Measurements from ENCODE around the gene PLA2G4F. TPM values are rescaled to one million over a fixed set of nuclear protein-coding genes. Genes with fewer than 3 reads are reported as not detected.

The PLA2G4F gene
- total and polyA plus RNA-seq, 4 donors = 1.5 TPM; not detected in 3

- Histone ChIP-seq H3K9me3 (ENCODE audit: control insufficient read depth, low read length) (no peaks in the 10 kb centered on the region), H3K4me3 (ENCODE audit: low read length in 2 of 2) (no peak overlapping the region), H3K27ac (ENCODE audit: low read depth in 1 of 2, low read length in 2 of 2) (no peak overlapping the region), H3K27me3 (ENCODE audit: control insufficient read depth in 1 of 2, insufficient read depth in 2 of 2, low read length in 1 of 2) (no peaks in the 10 kb centered on the region), H3K4me1 (ENCODE audit: control insufficient read depth in 1 of 2, insufficient read depth in 2 of 2, low read length in 2 of 2) (no peaks in the 10 kb centered on the region), H3K36me3 (ENCODE audit: control insufficient read depth in 1 of 2, insufficient read depth in 2 of 2, low read length in 1 of 2) (peaks cover 9 to 10% of the 10 kb centered on the region in 2 donors)
- DNase-seq (no peak), ATAC-seq (ENCODE audit: low FRiP score) (no peak)
- intact Hi-C loops (cut with DNase I) = no loop called here
- 90 to 92% methylated on average over 5 of the region's 5 CpGs for WGBS, 2 donors
These were observed 16.0 kb upstream of the PLA2G4F start for GRCh38 chr15:42172475-42172874.

DNA sequence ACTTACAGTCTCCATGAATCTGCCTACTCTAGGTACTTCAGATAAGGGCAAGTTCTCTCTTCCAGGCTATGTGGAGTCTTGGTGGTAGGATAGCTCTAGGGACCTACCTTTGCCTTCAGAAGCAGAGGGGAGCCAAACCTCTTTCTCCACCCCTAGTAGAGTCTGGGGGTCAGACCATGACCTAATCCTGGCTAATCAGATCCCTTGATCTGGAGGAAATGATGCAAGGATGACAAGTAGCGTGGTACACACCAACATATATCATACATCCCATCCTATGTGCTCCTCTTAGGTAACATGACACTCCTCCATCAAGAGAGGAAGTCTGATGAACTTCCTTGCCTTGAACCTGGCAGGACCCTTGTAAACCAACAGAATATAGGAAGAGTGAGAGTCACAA is 15.4 kb upstream of the PLA2G4F start:
- Histone ChIP-seq H3K9me3 (ENCODE audit: control insufficient read depth, low read length) (no peaks in the 10 kb centered on the region), H3K4me3 (ENCODE audit: low read length in 2 of 2) (no peak overlapping the region), H3K36me3 (ENCODE audit: control insufficient read depth in 1 of 2, insufficient read depth in 2 of 2, low read length in 1 of 2) (peaks cover 11 to 17% of the 10 kb centered on the region in 2 donors), H3K27me3 (ENCODE audit: control insufficient read depth in 1 of 2, insufficient read depth in 2 of 2, low read length in 1 of 2) (no peaks in the 10 kb centered on the region), H3K27ac (ENCODE audit: low read depth in 1 of 2, low read length in 2 of 2) (no peak overlapping the region), H3K4me1 (ENCODE audit: control insufficient read depth in 1 of 2, insufficient read depth in 2 of 2, low read length in 2 of 2) (no peaks in the 10 kb centered on the region)
- ATAC-seq (ENCODE audit: low FRiP score) (no peak), DNase-seq (no peak)
- intact Hi-C loops (cut with DNase I) = no loop called here
- WGBS, 2 donors = 93 to 97% methylated on average over 1 of the region's 1 CpG

GRCh38 chr15:42171122-42171521 is 14.7 kb upstream of the PLA2G4F start:
- H3K4me3 ChIP-seq (ENCODE audit: low read length in 2 of 2) = no peak overlapping the region
- no peaks in the 10 kb centered on the region for H3K27me3 ChIP-seq (ENCODE audit: control insufficient read depth in 1 of 2, insufficient read depth in 2 of 2, low read length in 1 of 2)
- WGBS, 2 donors = 79 to 82% methylated on average over 1 of the region's 1 CpG
- H3K36me3 ChIP-seq (ENCODE audit: control insufficient read depth in 1 of 2, insufficient read depth in 2 of 2, low read length in 1 of 2) = peaks cover 11 to 19% of the 10 kb centered on the region in 2 donors
- no peaks in the 10 kb centered on the region for H3K4me1 ChIP-seq (ENCODE audit: control insufficient read depth in 1 of 2, insufficient read depth in 2 of 2, low read length in 2 of 2)
- intact Hi-C loops (cut with DNase I) = no loop called here
- H3K9me3 ChIP-seq (ENCODE audit: control insufficient read depth, low read length) = no peaks in the 10 kb centered on the region
- no peak for ATAC-seq (ENCODE audit: low FRiP score)
- no peak for DNase-seq
- no peak overlapping the region for H3K27ac ChIP-seq (ENCODE audit: low read depth in 1 of 2, low read length in 2 of 2)

DNA sequence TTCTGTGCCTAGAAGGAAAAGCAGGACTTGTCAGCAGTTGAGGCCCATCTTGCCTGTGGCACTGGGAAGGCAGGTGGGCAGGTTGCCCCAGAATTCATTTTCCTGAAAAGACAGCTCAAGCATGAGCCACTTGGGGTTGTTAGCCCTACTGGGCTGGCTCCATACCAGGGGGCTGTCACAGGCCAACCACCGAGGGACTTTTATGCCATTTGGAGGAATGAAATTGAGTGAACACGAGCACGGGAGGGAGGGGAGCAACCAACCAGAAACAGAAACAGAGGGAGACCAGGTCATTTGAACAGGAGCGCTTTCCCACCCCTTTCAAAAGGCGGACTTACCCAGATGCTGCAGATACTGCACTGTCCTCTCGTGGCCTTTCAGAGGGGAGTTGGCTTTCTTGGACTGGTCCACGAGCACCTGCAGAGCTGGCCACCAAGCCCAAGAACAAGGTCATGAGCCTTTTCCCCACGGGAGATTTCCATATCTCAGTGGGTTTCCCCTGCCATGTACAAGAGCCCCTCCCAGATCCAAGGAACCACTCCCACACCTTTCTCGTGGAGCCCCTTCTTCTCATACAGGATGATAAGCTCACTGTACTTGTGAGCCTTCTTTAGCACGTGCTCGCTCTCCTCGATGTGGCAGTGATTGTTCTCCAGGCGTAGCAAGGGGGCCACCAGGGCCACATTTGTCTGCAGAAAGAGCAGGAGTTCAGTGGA is 9.9 kb upstream of the PLA2G4F start:
- 88 to 92% methylated on average over 13 of the region's 13 CpGs for WGBS, 2 donors
- Histone ChIP-seq H3K36me3 (ENCODE audit: control insufficient read depth in 1 of 2, insufficient read depth in 2 of 2, low read length in 1 of 2) (peaks cover 14 to 27% of the 10 kb centered on the region in 2 donors), H3K27me3 (ENCODE audit: control insufficient read depth in 1 of 2, insufficient read depth in 2 of 2, low read length in 1 of 2) (no peaks in the 10 kb centered on the region), H3K27ac (ENCODE audit: low read depth in 1 of 2, low read length in 2 of 2) (no peak overlapping the region), H3K4me1 (ENCODE audit: control insufficient read depth in 1 of 2, insufficient read depth in 2 of 2, low read length in 2 of 2) (no peaks in the 10 kb centered on the region), H3K9me3 (ENCODE audit: control insufficient read depth, low read length) (no peaks in the 10 kb centered on the region), H3K4me3 (ENCODE audit: low read length in 2 of 2) (no peak overlapping the region)
- intact Hi-C loops (cut with DNase I) = no loop called here
- no peak for ATAC-seq (ENCODE audit: low FRiP score)
- DNase-seq = no peak

GRCh38 chr15:42165106-42165505 is 8.7 kb upstream of the PLA2G4F start:
- DNase-seq (no peak), ATAC-seq (ENCODE audit: low FRiP score) (no peak)
- H3K27ac ChIP-seq (ENCODE audit: low read depth in 1 of 2, low read length in 2 of 2) = no peak overlapping the region
- H3K4me3 ChIP-seq (ENCODE audit: low read length in 2 of 2) = no peak overlapping the region
- intact Hi-C loops (cut with DNase I) = no loop called here
- H3K9me3 ChIP-seq (ENCODE audit: control insufficient read depth, low read length) = no peaks in the 10 kb centered on the region
- WGBS, 2 donors = 90 to 93% methylated on average over 6 of the region's 6 CpGs
- H3K27me3 ChIP-seq (ENCODE audit: control insufficient read depth in 1 of 2, insufficient read depth in 2 of 2, low read length in 1 of 2) = no peaks in the 10 kb centered on the region
- no peaks in the 10 kb centered on the region for H3K4me1 ChIP-seq (ENCODE audit: control insufficient read depth in 1 of 2, insufficient read depth in 2 of 2, low read length in 2 of 2)
- peaks cover 12 to 32% of the 10 kb centered on the region in 2 donors for H3K36me3 ChIP-seq (ENCODE audit: control insufficient read depth in 1 of 2, insufficient read depth in 2 of 2, low read length in 1 of 2)

- intact Hi-C loops (cut with DNase I) = no loop called here
- Histone ChIP-seq H3K4me1 (ENCODE audit: control insufficient read depth in 1 of 2, insufficient read depth in 2 of 2, low read length in 2 of 2) (no peaks in the 10 kb centered on the region), H3K9me3 (ENCODE audit: control insufficient read depth, low read length) (no peaks in the 10 kb centered on the region), H3K36me3 (ENCODE audit: control insufficient read depth in 1 of 2, insufficient read depth in 2 of 2, low read length in 1 of 2) (peaks cover 14 to 36% of the 10 kb centered on the region in 2 donors), H3K27ac (ENCODE audit: low read depth in 1 of 2, low read length in 2 of 2) (no peak overlapping the region), H3K27me3 (ENCODE audit: control insufficient read depth in 1 of 2, insufficient read depth in 2 of 2, low read length in 1 of 2) (no peaks in the 10 kb centered on the region), H3K4me3 (ENCODE audit: low read length in 2 of 2) (no peak overlapping the region)
- WGBS, 2 donors = 80 to 85% methylated on average over 4 of the region's 4 CpGs
- DNase-seq (no peak), ATAC-seq (ENCODE audit: low FRiP score) (no peak)
These were observed 7.6 kb upstream of the PLA2G4F start for GRCh38 chr15:42163947-42164550.

DNA sequence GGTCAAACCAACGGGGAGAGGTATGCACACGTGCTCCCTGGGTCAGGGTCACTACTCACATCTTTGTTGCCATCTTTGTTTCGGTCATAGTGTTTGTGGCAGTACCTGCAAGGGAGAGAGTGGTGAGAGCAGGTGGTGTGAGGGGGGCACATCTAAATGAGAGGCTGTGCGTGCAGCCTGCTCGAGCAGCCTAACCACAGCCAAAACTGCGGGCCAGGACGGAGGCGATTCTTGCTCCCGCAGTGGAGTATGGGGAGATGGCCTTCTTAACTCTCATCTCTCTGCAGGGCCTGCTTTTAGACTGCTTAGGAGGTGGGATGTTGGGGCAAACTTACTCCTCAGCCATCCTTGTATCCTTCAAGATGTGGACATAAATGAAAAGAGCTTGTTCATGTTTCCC is 6.9 kb upstream of the PLA2G4F start:
- Histone ChIP-seq H3K36me3 (ENCODE audit: control insufficient read depth in 1 of 2, insufficient read depth in 2 of 2, low read length in 1 of 2) (peaks cover 14 to 39% of the 10 kb centered on the region in 2 donors), H3K4me3 (ENCODE audit: low read length in 2 of 2) (no peak overlapping the region), H3K27ac (ENCODE audit: low read depth in 1 of 2, low read length in 2 of 2) (no peak overlapping the region), H3K27me3 (ENCODE audit: control insufficient read depth in 1 of 2, insufficient read depth in 2 of 2, low read length in 1 of 2) (no peaks in the 10 kb centered on the region), H3K4me1 (ENCODE audit: control insufficient read depth in 1 of 2, insufficient read depth in 2 of 2, low read length in 2 of 2) (no peaks in the 10 kb centered on the region), H3K9me3 (ENCODE audit: control insufficient read depth, low read length) (no peaks in the 10 kb centered on the region)
- no peak for DNase-seq
- intact Hi-C loops (cut with DNase I) = no loop called here
- no peak for ATAC-seq (ENCODE audit: low FRiP score)
- 92% methylated on average over 9 of the region's 9 CpGs for WGBS, 2 donors

GRCh38 chr15:42160136-42160535 is 3.7 kb upstream of the PLA2G4F start:
- Histone ChIP-seq H3K4me3 (ENCODE audit: low read length in 2 of 2) (no peak overlapping the region), H3K4me1 (ENCODE audit: control insufficient read depth in 1 of 2, insufficient read depth in 2 of 2, low read length in 2 of 2) (no peaks in the 10 kb centered on the region), H3K36me3 (ENCODE audit: control insufficient read depth in 1 of 2, insufficient read depth in 2 of 2, low read length in 1 of 2) (peaks cover 12 to 26% of the 10 kb centered on the region in 2 donors), H3K27me3 (ENCODE audit: control insufficient read depth in 1 of 2, insufficient read depth in 2 of 2, low read length in 1 of 2) (no peaks in the 10 kb centered on the region), H3K27ac (ENCODE audit: low read depth in 1 of 2, low read length in 2 of 2) (no peak overlapping the region), H3K9me3 (ENCODE audit: control insufficient read depth, low read length) (no peaks in the 10 kb centered on the region)
- no peak for ATAC-seq (ENCODE audit: low FRiP score)
- DNase-seq = no peak
- intact Hi-C loops (cut with DNase I) = no loop called here
- WGBS, 2 donors = 74 to 79% methylated on average over 7 of the region's 7 CpGs

DNA sequence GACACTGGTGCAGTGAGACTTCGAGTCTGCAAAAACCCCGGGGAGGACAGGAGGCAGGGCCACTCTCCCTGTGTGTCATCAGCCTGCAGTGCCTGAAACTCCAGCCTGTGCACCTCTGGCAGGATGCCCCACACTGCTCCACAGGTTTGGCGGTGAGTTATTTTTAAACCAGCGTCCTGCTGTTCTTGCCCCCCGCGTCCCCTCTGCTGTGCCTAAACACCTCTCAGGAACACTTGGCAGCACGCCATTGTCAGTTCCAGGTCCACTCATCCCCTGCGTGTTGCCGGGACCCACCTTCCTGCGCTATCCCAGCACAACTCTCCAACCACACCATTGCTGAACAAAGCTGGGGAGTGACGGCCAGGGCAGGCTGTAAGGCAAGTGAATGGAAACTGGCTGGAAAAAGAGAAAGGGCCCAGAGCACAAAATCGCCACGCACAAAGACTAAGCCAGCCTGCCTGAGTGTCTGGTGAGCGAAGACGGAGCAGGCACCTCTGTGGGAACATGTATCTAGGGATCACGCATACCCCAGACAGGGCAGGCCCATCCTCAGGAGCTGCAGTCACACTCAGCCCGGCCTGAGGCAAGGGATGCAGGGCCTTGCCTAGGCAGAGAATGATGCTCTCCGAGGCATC is 3.1 kb upstream of the PLA2G4F start:
- intact Hi-C loops (cut with DNase I) = no loop called here
- Histone ChIP-seq H3K4me1 (ENCODE audit: control insufficient read depth in 1 of 2, insufficient read depth in 2 of 2, low read length in 2 of 2) (no peaks in the 10 kb centered on the region), H3K27me3 (ENCODE audit: control insufficient read depth in 1 of 2, insufficient read depth in 2 of 2, low read length in 1 of 2) (no peaks in the 10 kb centered on the region), H3K27ac (ENCODE audit: low read depth in 1 of 2, low read length in 2 of 2) (no peak overlapping the region), H3K9me3 (ENCODE audit: control insufficient read depth, low read length) (no peaks in the 10 kb centered on the region), H3K4me3 (ENCODE audit: low read length in 2 of 2) (no peak overlapping the region), H3K36me3 (ENCODE audit: control insufficient read depth in 1 of 2, insufficient read depth in 2 of 2, low read length in 1 of 2) (peaks cover 12 to 22% of the 10 kb centered on the region in 2 donors)
- ATAC-seq (ENCODE audit: low FRiP score) (no peak), DNase-seq (no peak)
- 87 to 88% methylated on average over 18 of the region's 18 CpGs for WGBS, 2 donors

All from aorta (tissue), 5 donors.